ENCODE results near the gene NQO2.
"Not testable (repeated sequence)": the region's sequence is repeated elsewhere in the genome, so short reads cannot be mapped to it uniquely, and the experiment has no call there.

The NQO2 gene

GRCh38 chr6:2990248-2990931 lies 9.3 kb upstream of the NQO2 start:
- DNase-seq, result no peak

- DNase-seq, result no peak
Measured at GRCh38 chr6:2990932-2991506, 8.7 kb upstream of the NQO2 start.

- no peak for DNase-seq
Measured at GRCh38 chr6:2992330-2992979, 7.2 kb upstream of the NQO2 start.

- DNase-seq, result no peak
Measured at GRCh38 chr6:2993755-2994317, 5.9 kb upstream of the NQO2 start.

- not testable (repeated sequence) for DNase-seq
Measured at GRCh38 chr6:2998249-2998997, 1.3 kb upstream of the NQO2 start.

GRCh38 chr6:2998998-2999617 lies 586 bp upstream of the NQO2 start:
- DNase-seq, result no peak

- DNase-seq, result no peak
Measured at GRCh38 chr6:3001146-3001772, 1.6 kb downstream of the NQO2 start.

- DNase-seq, result no peak
Measured at GRCh38 chr6:3001773-3002293, 2.1 kb downstream of the NQO2 start.

GRCh38 chr6:3003226-3003625 lies 3.5 kb downstream of the NQO2 start:
- DNase-seq, result not testable (repeated sequence)

GRCh38 chr6:3005077-3005476 lies 5.4 kb downstream of the NQO2 start:
- DNase-seq, result no peak

GRCh38 chr6:3005874-3006273 lies 6.2 kb downstream of the NQO2 start:
- DNase-seq, result no peak

- DNase-seq, result no peak
Measured at GRCh38 chr6:3006476-3006875, 6.8 kb downstream of the NQO2 start.

- no peak for DNase-seq
Measured at GRCh38 chr6:3007571-3007970, 7.9 kb downstream of the NQO2 start.

GRCh38 chr6:3008712-3009265 lies 9.1 kb downstream of the NQO2 start:
- DNase-seq, result not testable (repeated sequence)

- DNase-seq, result no peak
Measured at GRCh38 chr6:3009930-3010329, 10.2 kb downstream of the NQO2 start.

- no peak for DNase-seq
Measured at GRCh38 chr6:3011158-3011557, 11.5 kb downstream of the NQO2 start.

- no peak for DNase-seq
Measured at GRCh38 chr6:3011592-3011991, 11.9 kb downstream of the NQO2 start.

GRCh38 chr6:3013486-3013885 lies 13.8 kb downstream of the NQO2 start:
- DNase-seq, result no peak

- no peak for DNase-seq
Measured at GRCh38 chr6:3013901-3014674, 14.4 kb downstream of the NQO2 start.

- no peak for DNase-seq
Measured at GRCh38 chr6:3014675-3015066, 15.0 kb downstream of the NQO2 start.

GRCh38 chr6:3015144-3015543 lies 15.4 kb downstream of the NQO2 start:
- DNase-seq, result no peak

All from NCI-H774 (cell line).